Measurements from ENCODE around the gene FAM13A. TPM values are rescaled to one million over a fixed set of nuclear protein-coding genes. Genes with fewer than 3 reads are reported as not detected.

FAM13A gene
- total and polyA plus RNA-seq, 2 of the 13 experiments (the other 11 are each of a cell fraction or from before 2014, with no cell fraction given): 1.2 to 36.2 TPM

GRCh38 chr4:88823058-88823919, 233.7 kb downstream of the FAM13A start (continued):
- TF ChIP-seq, protein P1, sequence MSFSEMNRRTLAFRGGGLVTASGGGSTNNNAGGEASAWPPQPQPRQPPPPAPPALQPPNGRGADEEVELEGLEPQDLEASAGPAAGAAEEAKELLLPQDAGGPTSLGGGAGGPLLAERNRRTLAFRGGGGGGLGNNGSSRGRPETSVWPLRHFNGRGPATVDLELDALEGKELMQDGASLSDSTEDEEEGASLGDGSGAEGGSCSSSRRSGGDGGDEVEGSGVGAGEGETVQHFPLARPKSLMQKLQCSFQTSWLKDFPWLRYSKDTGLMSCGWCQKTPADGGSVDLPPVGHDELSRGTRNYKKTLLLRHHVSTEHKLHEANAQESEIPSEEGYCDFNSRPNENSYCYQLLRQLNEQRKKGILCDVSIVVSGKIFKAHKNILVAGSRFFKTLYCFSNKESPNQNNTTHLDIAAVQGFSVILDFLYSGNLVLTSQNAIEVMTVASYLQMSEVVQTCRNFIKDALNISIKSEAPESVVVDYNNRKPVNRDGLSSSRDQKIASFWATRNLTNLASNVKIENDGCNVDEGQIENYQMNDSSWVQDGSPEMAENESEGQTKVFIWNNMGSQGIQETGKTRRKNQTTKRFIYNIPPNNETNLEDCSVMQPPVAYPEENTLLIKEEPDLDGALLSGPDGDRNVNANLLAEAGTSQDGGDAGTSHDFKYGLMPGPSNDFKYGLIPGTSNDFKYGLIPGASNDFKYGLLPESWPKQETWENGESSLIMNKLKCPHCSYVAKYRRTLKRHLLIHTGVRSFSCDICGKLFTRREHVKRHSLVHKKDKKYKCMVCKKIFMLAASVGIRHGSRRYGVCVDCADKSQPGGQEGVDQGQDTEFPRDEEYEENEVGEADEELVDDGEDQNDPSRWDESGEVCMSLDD (CRISPR knock-in tag; IDR thresholded peaks at IDR 0.05; ENCODE audit: borderline replicate concordance): no peak
- no peak; the same call in 1 of the 2 replicates for TF ChIP-seq RCOR2 (CRISPR knock-in tag; IDR thresholded peaks at IDR 0.05)
- no peak for TF ChIP-seq ZNF296 (CRISPR knock-in tag; conservative IDR thresholded peaks at IDR 0.05)
- no peak for TF ChIP-seq KLF13 (CRISPR knock-in tag; IDR thresholded peaks at IDR 0.05)
- TF ChIP-seq ZNF430 (CRISPR knock-in tag; IDR thresholded peaks at IDR 0.05): peak; percentile 19; the same call in 1 of the 2 replicates
- TF ChIP-seq NFE2 (CRISPR knock-in tag; IDR thresholded peaks at IDR 0.05): no peak
- no peak; the same call in 1 of the 2 replicates for TF ChIP-seq KAT7 (CRISPR knock-in tag; IDR thresholded peaks at IDR 0.05; ENCODE audit: borderline replicate concordance)
- no peak for TF ChIP-seq HIVEP1 (CRISPR knock-in tag; IDR thresholded peaks at IDR 0.05)
- no peak for TF ChIP-seq KLF12 (CRISPR knock-in tag; IDR thresholded peaks at IDR 0.05; ENCODE audit: borderline replicate concordance)
- 0 out of 2 replicates have a peak, but pooled peaks have one; percentile 16 for TF ChIP-seq GMEB1 (CRISPR knock-in tag; IDR thresholded peaks at IDR 0.05; ENCODE audit: borderline replicate concordance)
- TF ChIP-seq HNRNPLL (IDR thresholded peaks at IDR 0.05; ENCODE audit: low read depth, low read length, poor library complexity, severe bottlenecking): peak; percentile 26
- no peak for TF ChIP-seq CBX1 (IDR thresholded peaks at IDR 0.05; ENCODE audit: low read depth)
- no peak for TF ChIP-seq DMAP1 (CRISPR knock-in tag; IDR thresholded peaks at IDR 0.05)
- TF ChIP-seq FOXO4 (CRISPR knock-in tag; conservative IDR thresholded peaks at IDR 0.05): no peak
- no peak for TF ChIP-seq MTF2 (CRISPR knock-in tag; IDR thresholded peaks at IDR 0.05; ENCODE audit: borderline replicate concordance)
- TF ChIP-seq ZNF274 (CRISPR knock-in tag; IDR thresholded peaks at IDR 0.05): no peak
- no peak for TF ChIP-seq WIZ (CRISPR knock-in tag; IDR thresholded peaks at IDR 0.05)
- no peak for TF ChIP-seq TCF7 (IDR thresholded peaks at IDR 0.05; ENCODE audit: low read depth)
- no peak for TF ChIP-seq ZNF772 (CRISPR knock-in tag; IDR thresholded peaks at IDR 0.05)
- TF ChIP-seq ZNF777 (CRISPR knock-in tag; IDR thresholded peaks at IDR 0.05): no peak
- no peak for TF ChIP-seq SOX6 (IDR thresholded peaks at IDR 0.05)
- TF ChIP-seq SOX6 (CRISPR knock-in tag; IDR thresholded peaks at IDR 0.05): peak; percentile 58
- no peak; the same call in 1 of the 2 replicates for TF ChIP-seq FOXC1 (CRISPR knock-in tag; IDR thresholded peaks at IDR 0.05; ENCODE audit: borderline replicate concordance)
- TF ChIP-seq, protein P2, sequence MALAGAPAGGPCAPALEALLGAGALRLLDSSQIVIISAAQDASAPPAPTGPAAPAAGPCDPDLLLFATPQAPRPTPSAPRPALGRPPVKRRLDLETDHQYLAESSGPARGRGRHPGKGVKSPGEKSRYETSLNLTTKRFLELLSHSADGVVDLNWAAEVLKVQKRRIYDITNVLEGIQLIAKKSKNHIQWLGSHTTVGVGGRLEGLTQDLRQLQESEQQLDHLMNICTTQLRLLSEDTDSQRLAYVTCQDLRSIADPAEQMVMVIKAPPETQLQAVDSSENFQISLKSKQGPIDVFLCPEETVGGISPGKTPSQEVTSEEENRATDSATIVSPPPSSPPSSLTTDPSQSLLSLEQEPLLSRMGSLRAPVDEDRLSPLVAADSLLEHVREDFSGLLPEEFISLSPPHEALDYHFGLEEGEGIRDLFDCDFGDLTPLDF (CRISPR knock-in tag; IDR thresholded peaks at IDR 0.05): no peak
